Placental epithelial cell (primary cell): ENCODE data around the gene ADH1B. TPM values are rescaled to one million over a fixed set of nuclear protein-coding genes. Genes with fewer than 3 reads are reported as not detected.

ENCODE experiments used
- total RNA-seq: library from RNA; depleted of rRNA; stranded (reverse); fragments of >200 nt; gene quantifications from 2 replicates; pipeline ENCODE4 v1.2.3, GENCODE V29; 2012

Gene ADH1B
- not detected in 2 replicates for total RNA-seq

GRCh38 chr4:99321241-99322191 is at the start of gene ADH1B:
TSS of gene ADH1B (minus strand) at chr4:99321401. CDS start at chr4:99321331, 70 bp downstream.

GRCh38 chr4:99352602-99353537 is 31.7 kb upstream of the ADH1B start, which contains the start of gene ADH1C:
TSS of gene ADH1C (minus strand) at chr4:99352746. CDS start at chr4:99352675, 71 bp downstream.

GRCh38 chr4:99290848-99291786 is 30.1 kb downstream of the ADH1B start, which contains the start of gene ADH1A:
TSS of gene ADH1A (minus strand) at chr4:99290985. CDS start at chr4:99290914, 71 bp downstream.

Other genes starting within 250 kb of the ADH1B start
- gene ADH5, start 232.6 kb downstream of the ADH1B start, total RNA-seq: 89.1 and 107 TPM in 2 replicates
- gene ADH4, start 177.1 kb downstream of the ADH1B start, total RNA-seq: not detected in 2 replicates
- gene ADH6, start 102.2 kb downstream of the ADH1B start, total RNA-seq: not detected in 2 replicates
- not detected in 2 replicates for gene ADH1A, start 30.4 kb downstream of the ADH1B start, total RNA-seq
- gene ADH1C, start 31.3 kb upstream of the ADH1B start, total RNA-seq: not detected in 2 replicates
- gene ADH7, start 113.9 kb upstream of the ADH1B start, total RNA-seq: not detected in 2 replicates
- gene C4orf17, start 189.6 kb upstream of the ADH1B start, total RNA-seq: not detected in 2 replicates
- gene TRMT10A, start 242.6 kb upstream of the ADH1B start, total RNA-seq: 5.1 and 8.9 TPM in 2 replicates